ENCODE measurements around the gene TFCP2. TPM values are rescaled to one million over a fixed set of nuclear protein-coding genes. Genes with fewer than 3 reads are reported as not detected.

Gene TFCP2
- total RNA-seq, 1 donor from 2014 or later: 22.8 TPM

- Histone ChIP-seq H3K4me1 (no peaks in the 10 kb centered on the region), H3K27ac (replicated peaks) (no peak overlapping the region), H3K4me3 (no peak overlapping the region), H3K27me3 (ENCODE audit: low read depth) (no peaks in the 10 kb centered on the region), H3K36me3 (peaks cover 10% of the 10 kb centered on the region), H3K9me3 (replicated peaks) (no peaks in the 10 kb centered on the region)
- TF ChIP-seq CTCF (IDR thresholded peaks at IDR 0.05; ENCODE audit: borderline replicate concordance): no peak
- intact Hi-C loops (cut with micrococcal nuclease): no loop called here
- no peak for DNase-seq
Measured at GRCh38 chr12:51128919-51129318, 44.0 kb downstream of the TFCP2 start.

GRCh38 chr12:51127050-51127729 lies 45.7 kb downstream of the TFCP2 start:
- intact Hi-C loops (cut with micrococcal nuclease): no loop called here
- H3K36me3 ChIP-seq: peaks cover 10% of the 10 kb centered on the region
- no peaks in the 10 kb centered on the region for H3K9me3 ChIP-seq (replicated peaks)
- no peak for TF ChIP-seq CTCF (IDR thresholded peaks at IDR 0.05; ENCODE audit: borderline replicate concordance)
- H3K4me3 ChIP-seq: no peak overlapping the region
- no peak overlapping the region for H3K27ac ChIP-seq (replicated peaks)
- no peak for DNase-seq
- H3K4me1 ChIP-seq: peaks cover 4% of the 10 kb centered on the region
- H3K27me3 ChIP-seq (ENCODE audit: low read depth): no peaks in the 10 kb centered on the region

GRCh38 chr12:51126297-51126696 lies 46.6 kb downstream of the TFCP2 start:
- Histone ChIP-seq H3K4me3 (no peak overlapping the region), H3K4me1 (peaks cover 4% of the 10 kb centered on the region), H3K36me3 (peaks cover 10% of the 10 kb centered on the region), H3K9me3 (replicated peaks) (no peaks in the 10 kb centered on the region), H3K27me3 (ENCODE audit: low read depth) (no peaks in the 10 kb centered on the region), H3K27ac (replicated peaks) (no peak overlapping the region)
- TF ChIP-seq CTCF (IDR thresholded peaks at IDR 0.05; ENCODE audit: borderline replicate concordance): no peak
- DNase-seq: no peak
- intact Hi-C loops (cut with micrococcal nuclease): no loop called here

GRCh38 chr12:51124504-51124903 lies 48.4 kb downstream of the TFCP2 start:
- Histone ChIP-seq H3K36me3 (peaks cover 10% of the 10 kb centered on the region), H3K27me3 (ENCODE audit: low read depth) (no peaks in the 10 kb centered on the region), H3K27ac (replicated peaks) (no peak overlapping the region), H3K4me1 (peaks cover 4% of the 10 kb centered on the region), H3K4me3 (no peak overlapping the region), H3K9me3 (replicated peaks) (no peaks in the 10 kb centered on the region)
- TF ChIP-seq CTCF (IDR thresholded peaks at IDR 0.05; ENCODE audit: borderline replicate concordance): no peak
- intact Hi-C loops (cut with micrococcal nuclease): no loop called here
- no peak for DNase-seq

- H3K9me3 ChIP-seq (replicated peaks): no peaks in the 10 kb centered on the region
- H3K36me3 ChIP-seq: peaks cover 10% of the 10 kb centered on the region
- intact Hi-C loops (cut with micrococcal nuclease): no loop called here
- DNase-seq: no peak
- peaks cover 4% of the 10 kb centered on the region for H3K4me1 ChIP-seq
- H3K27me3 ChIP-seq (ENCODE audit: low read depth): no peaks in the 10 kb centered on the region
- TF ChIP-seq CTCF (IDR thresholded peaks at IDR 0.05; ENCODE audit: borderline replicate concordance): no peak
- no peak overlapping the region for H3K27ac ChIP-seq (replicated peaks)
- H3K4me3 ChIP-seq: no peak overlapping the region
Measured at GRCh38 chr12:51122844-51123243, 50.1 kb downstream of the TFCP2 start.
